ENCODE measurements around the gene EFTUD2. TPM values are rescaled to one million over a fixed set of nuclear protein-coding genes. Genes with fewer than 3 reads are reported as not detected.
A peak's percentile ranks its signal among the peaks of the same experiment; 100 is the strongest.
"Not testable (repeated sequence)": the region's sequence is repeated elsewhere in the genome, so short reads cannot be mapped to it uniquely, and the experiment has no call there.

EFTUD2 gene
- total RNA-seq, 1 donor from 2014 or later: 57.8 TPM

DNA sequence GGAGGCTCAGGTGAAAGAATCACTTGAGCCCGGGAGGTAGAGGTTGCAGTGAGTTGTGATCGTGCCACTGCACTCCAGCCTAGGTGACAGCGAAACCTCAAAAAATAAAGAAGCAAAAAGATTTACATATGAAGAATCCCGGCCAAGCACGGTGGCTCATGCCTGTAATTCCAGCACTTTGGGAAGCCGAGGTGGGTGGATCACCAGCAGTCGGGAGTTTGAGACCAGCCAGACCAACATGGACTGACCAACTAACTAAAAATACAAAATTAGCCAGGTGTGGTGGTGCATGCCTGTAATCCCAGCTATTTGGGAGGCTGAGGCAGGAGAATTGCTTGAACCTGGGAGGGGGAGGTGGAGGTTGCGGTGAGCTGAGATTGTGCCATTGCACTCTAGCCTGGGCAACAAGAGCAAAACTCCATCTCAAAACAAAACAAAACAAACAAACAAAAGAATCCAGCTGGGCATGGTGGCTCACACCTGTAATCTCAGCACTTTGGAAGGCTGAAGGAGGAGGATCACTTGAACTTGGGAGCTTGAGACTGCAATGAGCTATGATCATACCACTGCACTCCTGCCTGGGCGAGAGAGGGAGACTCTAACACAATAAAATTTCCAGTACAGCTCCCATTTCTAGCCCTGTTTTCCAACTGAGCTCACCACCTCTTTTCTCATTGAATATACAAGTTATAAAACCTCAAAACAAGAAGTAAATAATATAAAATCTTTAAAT, 90.4 kb downstream of the EFTUD2 start:
- not testable (repeated sequence) for DNase-seq (ENCODE audit: low spot score)

DNA sequence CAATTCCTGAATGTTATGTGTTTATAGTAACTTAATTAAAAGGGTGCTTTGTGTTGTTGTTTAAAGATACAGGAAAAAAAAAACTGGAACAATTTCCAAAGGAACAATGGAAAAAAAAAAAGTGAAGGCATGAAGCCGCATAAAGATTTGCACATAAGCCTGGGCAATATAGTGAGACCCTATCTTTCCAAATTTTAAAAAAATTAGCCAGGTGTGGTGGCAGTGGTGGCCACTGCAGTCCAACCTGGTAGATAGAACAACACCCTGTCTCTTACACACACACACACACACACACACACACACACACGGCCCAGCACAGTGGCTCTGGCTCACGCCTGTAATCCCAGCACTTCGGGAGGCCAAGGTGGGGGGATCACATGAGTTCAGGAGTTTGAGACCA, 91.1 kb downstream of the EFTUD2 start:
- no peak for DNase-seq (ENCODE audit: low spot score)

DNA sequence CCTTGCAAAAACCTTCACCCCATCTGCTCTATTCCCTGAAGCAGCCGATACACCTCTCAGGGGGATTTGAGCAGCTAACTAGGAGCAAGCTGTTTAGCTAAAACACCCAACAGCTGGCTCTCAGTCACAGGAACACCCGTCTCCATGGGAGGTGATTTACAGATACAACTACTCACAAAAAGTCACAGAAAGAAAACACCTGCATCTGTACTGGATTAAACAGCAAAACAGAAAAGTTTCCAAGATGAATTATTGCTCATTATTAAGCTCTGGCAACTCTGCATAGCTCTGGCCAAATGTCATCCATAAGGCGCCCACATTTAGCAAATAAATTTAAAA, 91.5 kb downstream of the EFTUD2 start:
- no peak for DNase-seq (ENCODE audit: low spot score)

DNA sequence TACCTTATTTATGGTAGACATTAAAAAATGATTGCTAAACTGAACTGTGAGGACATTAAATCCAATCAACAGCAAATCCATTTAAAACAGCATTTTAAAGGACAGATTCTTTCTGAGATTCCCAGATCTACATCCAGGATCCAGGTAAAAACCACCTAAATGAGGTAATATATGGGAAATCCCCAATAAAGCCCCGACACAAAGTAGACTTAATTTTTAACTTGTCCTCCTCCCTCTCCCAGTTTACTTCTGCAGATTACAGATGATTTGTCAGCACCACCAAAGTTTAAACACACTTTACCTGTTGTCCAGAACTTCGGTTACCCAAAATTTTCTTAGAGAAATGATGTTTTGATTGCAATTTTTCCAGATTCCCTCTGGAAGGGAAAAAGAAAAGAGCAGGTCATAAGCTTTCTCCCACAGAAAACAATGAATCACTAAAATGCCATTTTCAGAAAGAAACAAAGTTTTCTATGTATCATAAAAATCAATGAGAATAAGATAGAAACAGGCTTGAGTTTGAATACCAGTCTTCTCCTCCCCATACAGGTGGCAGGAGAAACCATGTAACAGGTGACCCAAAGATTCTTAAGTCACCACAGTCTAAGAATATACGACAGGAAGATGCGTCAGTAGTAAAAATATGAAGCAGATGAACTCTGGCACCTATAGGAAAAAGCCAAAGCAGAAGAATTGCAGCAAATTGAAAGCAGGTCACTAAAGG, 92.0 kb downstream of the EFTUD2 start:
- DNase-seq (ENCODE audit: low spot score): no peak

DNA sequence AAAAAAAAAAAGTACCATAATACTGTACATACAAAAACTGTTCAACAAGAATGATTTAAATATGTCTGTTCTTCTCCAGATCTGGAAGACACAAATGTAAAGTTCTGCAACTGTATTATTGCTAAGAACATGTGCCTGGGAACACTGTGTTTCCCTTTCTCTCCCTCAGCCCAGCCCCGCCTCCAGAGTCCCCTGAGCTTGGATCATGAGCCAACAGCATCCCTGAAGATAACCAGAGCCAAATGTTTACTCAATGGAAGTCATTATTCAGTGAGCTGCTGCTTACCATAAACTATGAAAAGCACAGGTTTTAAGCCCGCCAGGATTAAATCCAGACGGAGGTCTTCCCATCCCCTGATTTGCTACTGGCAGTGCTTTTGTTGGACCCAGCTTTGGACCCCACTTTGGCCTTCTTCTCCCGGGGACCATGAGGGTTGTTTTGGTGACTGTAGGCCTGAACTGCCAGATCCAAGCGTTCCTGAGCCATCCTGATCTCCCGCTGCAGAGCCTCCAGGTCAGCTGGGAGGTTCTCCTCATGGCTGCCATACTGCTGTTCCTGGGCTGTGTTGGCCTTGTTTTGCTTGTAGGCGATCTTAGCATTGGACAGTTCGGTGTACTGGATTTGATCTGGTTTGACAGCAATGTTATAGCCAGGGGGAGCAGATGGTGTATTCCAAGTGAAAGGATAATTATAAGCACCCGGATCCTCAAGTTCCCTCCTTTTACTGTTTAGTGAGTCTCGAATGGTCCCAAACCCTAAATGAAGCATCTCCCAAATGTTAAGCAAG, 94.7 kb downstream of the EFTUD2 start:
- DNase-seq (ENCODE audit: low spot score): peak; percentile 71

DNA sequence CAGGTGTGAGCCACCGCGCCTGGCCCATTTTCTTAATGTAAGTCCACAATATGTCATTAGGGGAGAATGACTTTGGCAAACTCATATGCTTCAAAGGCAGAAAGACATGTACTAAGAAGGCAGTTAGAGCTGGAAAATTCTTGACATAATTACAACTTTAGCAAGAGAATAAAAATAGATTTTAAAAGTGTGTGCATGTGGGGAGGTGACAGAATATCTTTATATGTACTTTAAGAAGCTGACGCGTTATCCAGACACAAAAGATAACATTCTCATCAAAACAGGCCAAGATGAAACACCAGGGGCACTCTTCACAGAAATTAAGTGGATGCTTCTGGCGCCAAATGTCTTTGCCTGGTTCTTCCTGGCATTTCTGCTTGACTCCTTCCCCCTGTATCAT, 97.4 kb downstream of the EFTUD2 start:
- DNase-seq (ENCODE audit: low spot score): no peak

Other genes with a start within 250 kb of the EFTUD2 start
- gene MEIOC, start 243.0 kb downstream of the EFTUD2 start, total RNA-seq (ENCODE audit: insufficient read depth, low replicate concordance): 8.9 TPM
- gene CCDC43, start 209.7 kb downstream of the EFTUD2 start, total RNA-seq (ENCODE audit: insufficient read depth, low replicate concordance): 31.1 TPM
- 5.1 TPM for gene DBF4B, start 190.8 kb downstream of the EFTUD2 start, total RNA-seq (ENCODE audit: insufficient read depth, low replicate concordance)
- gene ADAM11, start 140.5 kb downstream of the EFTUD2 start, total RNA-seq (ENCODE audit: insufficient read depth, low replicate concordance): 1.4 TPM
- 22.4 TPM for gene GJC1, start 69.2 kb downstream of the EFTUD2 start, total RNA-seq (ENCODE audit: insufficient read depth, low replicate concordance)
- not detected for gene HIGD1B, start 51.6 kb downstream of the EFTUD2 start, total RNA-seq (ENCODE audit: insufficient read depth, low replicate concordance)
- 6.7 TPM for gene GFAP, start 16.1 kb upstream of the EFTUD2 start, total RNA-seq (ENCODE audit: insufficient read depth, low replicate concordance)
- 1.4 TPM for gene KIF18B, start 48.3 kb upstream of the EFTUD2 start, total RNA-seq (ENCODE audit: insufficient read depth, low replicate concordance)
- gene C1QL1, start 68.9 kb upstream of the EFTUD2 start, total RNA-seq (ENCODE audit: insufficient read depth, low replicate concordance): not detected
- 14.9 TPM for gene DCAKD, start 152.2 kb upstream of the EFTUD2 start, total RNA-seq (ENCODE audit: insufficient read depth, low replicate concordance)
- gene NMT1, start 161.9 kb upstream of the EFTUD2 start, total RNA-seq (ENCODE audit: insufficient read depth, low replicate concordance): 55.1 TPM
- gene PLCD3, start 233.1 kb upstream of the EFTUD2 start, total RNA-seq (ENCODE audit: insufficient read depth, low replicate concordance): 12.0 TPM
- gene ACBD4, start 236.2 kb upstream of the EFTUD2 start, total RNA-seq (ENCODE audit: insufficient read depth, low replicate concordance): 0.72 TPM
- gene HEXIM1, start 249.0 kb upstream of the EFTUD2 start, total RNA-seq (ENCODE audit: insufficient read depth, low replicate concordance): 14.4 TPM